IMR-90 (cell line): Measurements from ENCODE around the gene HOXB8.

Source experiments
- CEBPB ChIP-seq: IDR thresholded peaks from 2 replicates; pipeline ENCODE4 v1.6.1; 2012; ENCODE audit warnings: low read depth, low read length, improper control_type of control experiment
- FOS ChIP-seq: fragments of 150-350 bp; IDR thresholded peaks from 2 replicates; pipeline ENCODE4 v1.6.1; 2016; ENCODE audit warnings: low read depth, low read length
- POLR2A ChIP-seq: IDR thresholded peaks from 2 replicates; pipeline ENCODE4 v1.6.1; 2012; ENCODE audit warnings: mild to moderate bottlenecking, low read depth, low read length
- TF ChIP-seq, protein P1 (sequence below): fragments of 150-350 bp; IDR thresholded peaks from 2 replicates; pipeline ENCODE4 v1.6.1; 2017; ENCODE audit warnings: mild to moderate bottlenecking, antibody characterized with exemption, low read length, low read depth
- TF ChIP-seq, protein P2 (sequence below): conservative IDR thresholded peaks from 2 replicates; pipeline ENCODE4 v1.5.1; 2012; ENCODE audit warnings: mild to moderate bottlenecking, low read depth, low read length, improper control_type of control experiment

GRCh38 chr17:48639982-48640857, 25.1 kb upstream of the HOXB8 start:
- TF ChIP-seq CEBPB, result no peak
- TF ChIP-seq POLR2A, result no peak
- TF ChIP-seq, protein P1, sequence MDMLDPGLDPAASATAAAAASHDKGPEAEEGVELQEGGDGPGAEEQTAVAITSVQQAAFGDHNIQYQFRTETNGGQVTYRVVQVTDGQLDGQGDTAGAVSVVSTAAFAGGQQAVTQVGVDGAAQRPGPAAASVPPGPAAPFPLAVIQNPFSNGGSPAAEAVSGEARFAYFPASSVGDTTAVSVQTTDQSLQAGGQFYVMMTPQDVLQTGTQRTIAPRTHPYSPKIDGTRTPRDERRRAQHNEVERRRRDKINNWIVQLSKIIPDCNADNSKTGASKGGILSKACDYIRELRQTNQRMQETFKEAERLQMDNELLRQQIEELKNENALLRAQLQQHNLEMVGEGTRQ, result no peak
- TF ChIP-seq, protein P2, sequence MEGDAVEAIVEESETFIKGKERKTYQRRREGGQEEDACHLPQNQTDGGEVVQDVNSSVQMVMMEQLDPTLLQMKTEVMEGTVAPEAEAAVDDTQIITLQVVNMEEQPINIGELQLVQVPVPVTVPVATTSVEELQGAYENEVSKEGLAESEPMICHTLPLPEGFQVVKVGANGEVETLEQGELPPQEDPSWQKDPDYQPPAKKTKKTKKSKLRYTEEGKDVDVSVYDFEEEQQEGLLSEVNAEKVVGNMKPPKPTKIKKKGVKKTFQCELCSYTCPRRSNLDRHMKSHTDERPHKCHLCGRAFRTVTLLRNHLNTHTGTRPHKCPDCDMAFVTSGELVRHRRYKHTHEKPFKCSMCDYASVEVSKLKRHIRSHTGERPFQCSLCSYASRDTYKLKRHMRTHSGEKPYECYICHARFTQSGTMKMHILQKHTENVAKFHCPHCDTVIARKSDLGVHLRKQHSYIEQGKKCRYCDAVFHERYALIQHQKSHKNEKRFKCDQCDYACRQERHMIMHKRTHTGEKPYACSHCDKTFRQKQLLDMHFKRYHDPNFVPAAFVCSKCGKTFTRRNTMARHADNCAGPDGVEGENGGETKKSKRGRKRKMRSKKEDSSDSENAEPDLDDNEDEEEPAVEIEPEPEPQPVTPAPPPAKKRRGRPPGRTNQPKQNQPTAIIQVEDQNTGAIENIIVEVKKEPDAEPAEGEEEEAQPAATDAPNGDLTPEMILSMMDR, result no peak
- TF ChIP-seq FOS, result no peak
